H1 (cell line): ENCODE results near the gene ENTPD8. TPM values are rescaled to one million over a fixed set of nuclear protein-coding genes. Genes with fewer than 3 reads are reported as not detected.

Source experiments
- CTCF ChIA-PET: fragments of 300-600 bp; sonication (Branson Sonifier 250); formaldehyde crosslinking; loops from one replicate; lab custom pipeline; 2021; ENCODE audit not compliant: partially characterized antibody; lab: Charles Lee
- POLR2A ChIA-PET: fragments of 300-600 bp; sonication (Branson Sonifier 250); formaldehyde crosslinking; loops from one replicate; lab custom pipeline; 2021; ENCODE audit warnings: inconsistent platforms; ENCODE audit not compliant: partially characterized antibody; lab: Charles Lee
- DNase-seq, 2 experiments: peaks; one replicate each; pipeline versions ENCODE4 v3.0.0 to v3.0.0-alpha.2; 2010 to 2022; ENCODE audit warnings: low spot score in 2 of 2, low read depth in 1 of 2, mixed read lengths in 1 of 2
- FAIRE-seq: peaks from 2 replicates; lab custom pipeline; 2011; peaks lifted over from hg19 to GRCh38; lab: Jason Lieb, UNC
- H2AFZ ChIP-seq: 2 replicates; pipeline ENCODE4 v1.8.1; 2012; ENCODE audit warnings: low read length, inconsistent platforms
- H2AK5ac ChIP-seq: 2 replicates; pipeline ENCODE4 v1.6.1; 2013; ENCODE audit warnings: low read depth, low read length
- H2BK120ac ChIP-seq: replicated peaks from 2 replicates; pipeline ENCODE3; 2013; ENCODE audit warnings: low read depth, low read length, inconsistent platforms
- H2BK12ac ChIP-seq: 2 replicates; pipeline ENCODE4 v1.6.1; 2013; ENCODE audit warnings: low read depth, low read length
- H2BK15ac ChIP-seq: 2 replicates; pipeline ENCODE4 v1.6.1; 2013; ENCODE audit warnings: low read length
- H2BK20ac ChIP-seq: 2 replicates; pipeline ENCODE4 v1.6.1; 2013; ENCODE audit warnings: low read length
- H2BK5ac ChIP-seq: 2 replicates; pipeline ENCODE4 v1.6.1; 2013; ENCODE audit warnings: low read depth, low read length
- H3K14ac ChIP-seq: 2 replicates; pipeline ENCODE4 v1.6.1; 2013; ENCODE audit warnings: inconsistent platforms; ENCODE audit not compliant: insufficient read length
- H3K18ac ChIP-seq: 2 replicates; pipeline ENCODE4 v1.6.1; 2013; ENCODE audit warnings: low read length; ENCODE audit errors: extremely low read depth
- H3K23ac ChIP-seq: 2 replicates; pipeline ENCODE4 v1.6.1; 2013; ENCODE audit warnings: inconsistent platforms; ENCODE audit not compliant: insufficient read length
- H3K23me2 ChIP-seq: 2 replicates; pipeline ENCODE4 v1.6.1; 2013; ENCODE audit warnings: low read depth, low read length
- H3K27ac ChIP-seq: 2 replicates; pipeline ENCODE4 v1.6.1; 2011; ENCODE audit warnings: low read depth, low read length, inconsistent platforms
- H3K27me3 ChIP-seq, 4 experiments: replicated peaks in 1 of 4; 1 replicate in 1 of 4; 2 replicates in 3 of 4; pipeline versions ENCODE4 v1.6.1 to v1.8.1; 2011 to 2013; ENCODE audit warnings: low read length in 3 of 4, mild to moderate bottlenecking in 3 of 4, inconsistent platforms in 2 of 4, mixed read lengths in 2 of 4, moderate library complexity in 1 of 4; ENCODE audit not compliant: control insufficient read depth in 3 of 4, insufficient read depth in 3 of 4; ENCODE audit errors: extremely low read depth in 1 of 4
- H3K36me3 ChIP-seq, 4 experiments: 2 replicates each; pipeline versions ENCODE4 v1.6.1 to v1.8.1; 2011 to 2013; ENCODE audit warnings: mild to moderate bottlenecking in 4 of 4, low read length in 3 of 4, moderate library complexity in 2 of 4, control low read depth in 1 of 4, inconsistent platforms in 1 of 4; ENCODE audit not compliant: insufficient read depth in 4 of 4, control insufficient read depth in 2 of 4
- H3K4ac ChIP-seq: replicated peaks from 2 replicates; pipeline ENCODE3; 2013; ENCODE audit warnings: low read length, low read depth, mixed read lengths, inconsistent platforms; ENCODE audit not compliant: insufficient read length
- H3K4me1 ChIP-seq, 4 experiments: replicated peaks in 1 of 4; 1 replicate in 1 of 4; 2 replicates in 3 of 4; pipeline versions ENCODE4 v1.6.1 to v1.8.1; 2011 to 2013; ENCODE audit warnings: low read length in 3 of 4, inconsistent platforms in 2 of 4, mixed read lengths in 1 of 4; ENCODE audit not compliant: insufficient read depth in 4 of 4, control insufficient read depth in 3 of 4
- H3K4me2 ChIP-seq, 2 experiments: 2 replicates each; pipeline versions ENCODE4 v1.6.1 to v1.8.1; 2011 to 2013; ENCODE audit warnings: low read depth in 2 of 2, low read length in 2 of 2, control low read depth in 1 of 2, inconsistent platforms in 1 of 2, mild to moderate bottlenecking in 1 of 2; ENCODE audit not compliant: insufficient read depth in 1 of 2
- H3K4me3 ChIP-seq, 4 experiments: fragments of 200-600, 300-600 bp in 1 of 4; sonication (generic), shearing (Covaris generic), sonication (Bioruptor Twin) in 1 of 4; 2 replicates each; pipeline versions ENCODE4 v1.5.1 to v1.8.1; 2011 to 2016; ENCODE audit warnings: low read length in 4 of 4, low read depth in 3 of 4, control low read depth in 2 of 4, inconsistent platforms in 2 of 4, mild to moderate bottlenecking in 2 of 4, mixed read lengths in 1 of 4, moderate library complexity in 1 of 4; ENCODE audit not compliant: insufficient read depth in 2 of 4; ENCODE audit errors: extremely low read depth in 1 of 4
- H3K56ac ChIP-seq: replicated peaks from 2 replicates; pipeline ENCODE3; 2013; ENCODE audit warnings: low read depth, mild to moderate bottlenecking, mixed read lengths, low read length, inconsistent platforms; ENCODE audit not compliant: insufficient read length
- H3K79me1 ChIP-seq: 2 replicates; pipeline ENCODE4 v1.6.1; 2013; ENCODE audit warnings: low read depth, low read length, control low read depth
- H3K79me2 ChIP-seq, 2 experiments: 2 replicates each; pipeline versions ENCODE4 v1.6.1 to v1.8.1; 2012 to 2013; ENCODE audit warnings: low read length in 2 of 2, mild to moderate bottlenecking in 2 of 2, inconsistent platforms in 1 of 2; ENCODE audit not compliant: insufficient read depth in 2 of 2, control insufficient read depth in 1 of 2
- H3K9ac ChIP-seq, 4 experiments: replicated peaks in 1 of 4; 1 replicate in 1 of 4; 2 replicates in 3 of 4; pipeline versions ENCODE4 v1.6.1 to v1.8.1; 2011 to 2013; ENCODE audit warnings: low read depth in 3 of 4, low read length in 3 of 4, control low read depth in 2 of 4, mild to moderate bottlenecking in 2 of 4, moderate library complexity in 2 of 4, inconsistent platforms in 1 of 4; ENCODE audit errors: extremely low read depth in 1 of 4
- H3K9me3 ChIP-seq, 2 experiments: 2 replicates each; pipeline versions ENCODE4 v1.6.1 to v1.8.1; 2012 to 2013; ENCODE audit warnings: mild to moderate bottlenecking in 2 of 2, moderate library complexity in 2 of 2, control low read depth in 1 of 2, inconsistent platforms in 1 of 2, low read depth in 1 of 2, low read length in 1 of 2, mixed read lengths in 1 of 2; ENCODE audit not compliant: insufficient read depth in 2 of 2
- H4K20me1 ChIP-seq, 2 experiments: replicated peaks in 1 of 2; 2 replicates each; pipeline versions ENCODE3 to v1.8.1; 2011 to 2013; ENCODE audit warnings: inconsistent platforms in 2 of 2, low read length in 2 of 2, mild to moderate bottlenecking in 1 of 2; ENCODE audit not compliant: insufficient read depth in 2 of 2, control insufficient read depth in 1 of 2
- H4K5ac ChIP-seq: 2 replicates; pipeline ENCODE4 v1.6.1; 2013; ENCODE audit warnings: low read length, low read depth, mixed read lengths, inconsistent platforms; ENCODE audit not compliant: insufficient read length
- H4K8ac ChIP-seq: 2 replicates; pipeline ENCODE4 v1.8.0; 2013; ENCODE audit warnings: mild to moderate bottlenecking, moderate library complexity, low read length, inconsistent platforms; ENCODE audit not compliant: insufficient read depth; ENCODE audit errors: extremely low read depth
- H4K91ac ChIP-seq: replicated peaks from 2 replicates; pipeline ENCODE3; 2013; ENCODE audit warnings: low read length, mixed read lengths, inconsistent platforms; ENCODE audit not compliant: insufficient read length
- CBX5 ChIP-seq: fragments of 300-800, 300-1000 bp; sonication (generic); IDR thresholded peaks from 2 replicates; pipeline ENCODE4 v1.7.1; 2016; ENCODE audit warnings: antibody characterized with exemption, low read length, low read depth
- WGBS, 2 experiments: shearing (Covaris generic) in 1 of 2; methylation state at CpG; one replicate each; pipeline versions ENCODE4 v1.1.6 to v1.1.7; 2013 to 2015; ENCODE audit warnings: low lambda C conversion rate in 2 of 2, mixed read lengths in 2 of 2, inconsistent platforms in 1 of 2, low coverage in 1 of 2, missing lambda C conversion rate in 1 of 2; ENCODE audit not compliant: insufficient replicate concordance in 2 of 2, insufficient coverage in 1 of 2, insufficient read length in 1 of 2; ENCODE audit errors: extremely low coverage in 1 of 2, missing lambda C conversion rate in 1 of 2; 5-methylcytosine and 5-hydroxymethylcytosine counted together
- polyA plus RNA-seq, 7 experiments: library from polyadenylated mRNA; depleted of rRNA in 3 of 7; stranded (reverse) in 5 of 7; unstranded in 2 of 7; fragments of >200 nt in 5 of 7; fragments of 200-250 nt in 2 of 7; gene quantifications; 1 replicate in 5 of 7; 2 replicates in 1 of 7; 4 replicates in 1 of 7; pipeline versions ENCODE4 v1.2.1 to v1.2.3, GENCODE V29; 2011 to 2013; ENCODE audit warnings: missing spikeins in 2 of 7, mixed read lengths in 2 of 7
- total RNA-seq: library from RNA; stranded (reverse); fragmentation: NEBNext Ultra II Directional; extraction: Animal tissue kit (Norgen Biotek cat#: 25700); gene quantifications from 2 replicates; pipeline ENCODE4 v1.2.1, GENCODE V29; 2021
- TF ChIP-seq, protein P1 (sequence below): IDR thresholded peaks from 2 replicates; pipeline ENCODE4 v1.6.1; 2012; ENCODE audit warnings: inconsistent platforms

ENTPD8 gene
- total and polyA plus RNA-seq, 2 of the 8 experiments (the other 6 are each of a cell fraction or from before 2014, with no cell fraction given) = 0.48 to 0.51 TPM

DNA sequence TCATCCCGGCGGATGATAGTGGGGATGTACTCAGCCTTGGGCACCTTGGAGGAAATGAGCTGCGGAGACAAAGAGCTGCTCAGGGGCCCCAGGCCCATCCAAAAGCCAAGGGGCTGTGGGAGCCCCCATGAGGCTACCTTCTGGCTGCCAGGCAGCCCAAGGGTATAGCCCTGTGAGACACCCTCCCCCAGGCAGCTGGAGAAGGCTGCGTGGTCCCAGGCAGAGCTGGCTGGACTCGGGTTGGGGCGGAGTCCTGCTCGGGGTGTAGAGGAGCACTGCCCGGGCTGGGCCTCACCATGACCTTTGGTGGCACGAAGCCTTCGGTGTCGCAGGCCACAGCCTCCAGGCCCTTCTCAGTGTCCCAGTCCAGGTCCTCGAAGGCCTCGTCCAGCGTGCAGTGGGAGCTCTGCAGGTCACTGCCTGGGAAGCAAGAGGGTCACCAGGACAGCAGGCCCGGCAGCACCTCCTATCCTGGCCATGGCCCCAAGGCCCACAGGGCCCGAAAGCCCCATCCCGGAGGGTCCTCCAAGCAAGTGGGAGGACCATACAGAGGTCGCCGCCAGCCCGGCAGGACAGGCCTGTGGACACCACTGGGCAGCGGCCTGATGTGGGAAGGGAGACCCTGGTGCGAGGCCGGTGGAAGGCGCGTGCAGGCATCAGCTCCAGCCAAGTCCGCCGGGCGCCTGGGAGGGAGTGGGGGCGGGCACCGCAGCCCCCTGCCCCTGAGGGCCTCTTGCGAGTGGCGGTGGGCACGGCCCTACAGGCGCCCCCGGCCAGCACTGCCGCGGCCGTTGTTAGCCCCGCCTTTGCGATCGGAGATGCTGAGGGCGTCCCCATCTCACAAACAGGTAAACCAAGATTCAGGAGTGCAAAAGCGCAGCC, 11.8 kb upstream of the ENTPD8 start:
- CTCF ChIA-PET = interaction anchor here (0.7 to 2.5 kb wide), 3 partner anchors 9 to 199 kb away, joined by 3 to 13 read pairs (median 6); no protein-coding TSS in a partner anchor

More for the DNA sequence above, 11.8 kb upstream of the ENTPD8 start:
- Histone ChIP-seq H3K23me2 (peaks cover 7% of the 10 kb centered on the region; the same call in 1 of the 2 replicates), H2AK5ac (no peak overlapping the region; the same call in 1 of the 2 replicates), H3K4me1 (peaks cover 0 to 16% (median 15%) of the 10 kb centered on the region in 4 experiments; a peak in 6 of 7 replicates), H3K14ac (no peak overlapping the region), H3K9me3 (no peaks in the 10 kb centered on the region), H2AFZ (no peak overlapping the region), H4K20me1 (peaks cover 0 to 9% of the 10 kb centered on the region in 2 experiments), H3K79me2 (no peaks in the 10 kb centered on the region), H3K56ac (no peak overlapping the region), H3K27me3 (no peaks in the 10 kb centered on the region; a peak in 1 of 7 replicates), H2BK20ac (no peak overlapping the region), H2BK5ac (no peak overlapping the region), H3K9ac (no peak overlapping the region), H3K18ac (no peak overlapping the region), H3K4ac (no peak overlapping the region), H2BK120ac (no peak overlapping the region), H3K4me3 (peak overlapping the region; percentile 23 to 71 (median 50)), H3K36me3 (peaks cover 6 to 22% (median 7%) of the 10 kb centered on the region in 4 experiments; a peak in 7 of 8 replicates), H3K27ac (no peak overlapping the region), H4K8ac (no peak overlapping the region; the same call in 1 of the 2 replicates), H4K5ac (no peak overlapping the region), H3K4me2 (peak overlapping the region; percentile 56 to 82), H3K23ac (no peak overlapping the region), H2BK12ac (no peak overlapping the region), H2BK15ac (no peak overlapping the region), H4K91ac (no peak overlapping the region), H3K79me1 (peaks cover 3% of the 10 kb centered on the region; the same call in 1 of the 2 replicates)
- POLR2A ChIA-PET = interaction anchor here (0.6 to 3.6 kb wide), 6 partner anchors 9 to 177 kb away, joined by 3 to 28 read pairs (median 4); partner anchors contain the start of gene ENTPD8
- TF ChIP-seq CBX5 = no peak
- TF ChIP-seq, protein P1, sequence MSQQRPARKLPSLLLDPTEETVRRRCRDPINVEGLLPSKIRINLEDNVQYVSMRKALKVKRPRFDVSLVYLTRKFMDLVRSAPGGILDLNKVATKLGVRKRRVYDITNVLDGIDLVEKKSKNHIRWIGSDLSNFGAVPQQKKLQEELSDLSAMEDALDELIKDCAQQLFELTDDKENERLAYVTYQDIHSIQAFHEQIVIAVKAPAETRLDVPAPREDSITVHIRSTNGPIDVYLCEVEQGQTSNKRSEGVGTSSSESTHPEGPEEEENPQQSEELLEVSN = no peak
- FAIRE-seq (no peak), DNase-seq (no peak)
- WGBS, 2 experiments = 84% methylated on average over 27 of the region's 43 CpGs; no CpG with 5 or more reads in 1 of the 2 experiments
